ENCODE measurements around the gene C14orf180. TPM values are rescaled to one million over a fixed set of nuclear protein-coding genes. Genes with fewer than 3 reads are reported as not detected.

The C14orf180 gene
- total and polyA plus RNA-seq, 3 experiments from 2014 or later = not detected

DNA sequence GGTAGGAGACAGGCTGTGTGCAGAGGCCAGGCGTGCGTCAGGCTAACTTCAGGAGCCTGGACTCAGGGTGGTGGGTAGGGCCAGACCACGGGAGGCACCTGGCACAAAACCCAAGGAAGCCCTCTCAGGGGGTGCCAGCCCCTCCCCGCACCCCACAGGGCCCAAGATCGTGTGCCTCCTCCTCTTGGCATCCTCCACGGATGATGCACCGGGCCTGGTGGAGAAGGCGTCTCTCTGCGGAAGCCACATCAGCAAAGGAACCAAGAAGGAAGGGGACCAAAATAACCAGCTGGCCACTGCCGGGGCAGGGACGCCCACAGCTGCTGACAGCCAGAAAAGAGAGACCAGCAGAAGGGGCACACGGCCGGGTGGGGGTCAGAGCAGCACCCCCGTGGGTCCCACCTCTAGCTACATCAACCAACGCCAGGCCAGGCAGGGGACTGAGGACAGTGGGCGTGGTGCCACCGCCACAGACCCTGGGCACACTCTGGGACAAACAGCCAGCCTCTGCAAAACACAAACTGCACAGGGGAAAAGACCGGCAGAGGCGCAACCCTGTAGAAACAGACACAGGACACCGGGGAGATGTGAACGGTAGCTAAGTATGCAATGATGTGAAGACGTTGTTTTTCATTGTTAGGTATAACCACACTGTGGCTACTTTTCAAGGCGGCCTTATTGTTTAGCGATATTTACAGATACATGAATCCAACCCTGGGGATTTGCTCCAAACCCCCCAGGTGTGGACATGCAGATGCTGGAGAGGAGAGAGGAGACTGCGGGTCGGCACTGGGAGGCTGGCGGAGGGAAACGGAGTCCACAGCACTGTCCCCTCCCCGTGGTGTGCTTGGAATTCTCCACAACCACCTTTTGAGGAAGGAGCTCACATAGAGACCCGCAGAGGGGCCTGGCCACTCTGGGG, 26.1 kb upstream of the C14orf180 start:
- Mint-ChIP-seq H3K9me3 (no peaks in the 10 kb centered on the region), H3K27ac (peak overlapping the region in 1 of 8 donors; percentile 78), H3K4me1 (no peaks in the 10 kb centered on the region), H3K27me3 (peaks cover 4 to 23% of the 10 kb centered on the region in 2 donors), H3K36me3 (no peaks in the 10 kb centered on the region), H3K4me3 (no peak overlapping the region)
- ChIA-PET POLR2A (no interaction called here), CTCF (no interaction called here)
- H3K27me3 ChIP-seq (ENCODE audit: insufficient read depth, low read length, poor library complexity, severe bottlenecking) = no peaks in the 10 kb centered on the region
- no peak overlapping the region for H3K4me3 ChIP-seq (ENCODE audit: low read length)
- H3K9me3 ChIP-seq (ENCODE audit: low read length) = no peaks in the 10 kb centered on the region
- H3K4me1 ChIP-seq (ENCODE audit: insufficient read depth, low read length) = no peaks in the 10 kb centered on the region
- no peak overlapping the region for H3K27ac ChIP-seq (ENCODE audit: low read depth, low read length)
- H3K36me3 ChIP-seq (ENCODE audit: insufficient read depth, low read length) = no peaks in the 10 kb centered on the region
- DNase-seq = peak in 1 of 5 donors; percentile 23

- H3K36me3 ChIP-seq (ENCODE audit: insufficient read depth, low read length) = no peaks in the 10 kb centered on the region
- Mint-ChIP-seq H3K36me3 (no peaks in the 10 kb centered on the region), H3K4me1 (no peaks in the 10 kb centered on the region), H3K9me3 (no peaks in the 10 kb centered on the region), H3K4me3 (no peak overlapping the region), H3K27ac (no peak overlapping the region), H3K27me3 (peaks cover 4 to 23% of the 10 kb centered on the region in 2 donors)
- H3K27ac ChIP-seq (ENCODE audit: low read depth, low read length) = no peak overlapping the region
- no peaks in the 10 kb centered on the region for H3K9me3 ChIP-seq (ENCODE audit: low read length)
- CTCF ChIA-PET = no interaction called here
- no peaks in the 10 kb centered on the region for H3K4me1 ChIP-seq (ENCODE audit: insufficient read depth, low read length)
- H3K27me3 ChIP-seq (ENCODE audit: insufficient read depth, low read length, poor library complexity, severe bottlenecking) = no peaks in the 10 kb centered on the region
- peak in 1 of 5 donors; percentile 30 for DNase-seq
- H3K4me3 ChIP-seq (ENCODE audit: low read length) = no peak overlapping the region
- POLR2A ChIA-PET = no interaction called here
Measured at GRCh38 chr14:104554088-104554607, 25.4 kb upstream of the C14orf180 start.

GRCh38 chr14:104554608-104555429, 24.7 kb upstream of the C14orf180 start:
- Mint-ChIP-seq H3K4me1 (no peaks in the 10 kb centered on the region), H3K27ac (no peak overlapping the region), H3K4me3 (no peak overlapping the region), H3K9me3 (no peaks in the 10 kb centered on the region), H3K27me3 (peaks cover 4 to 21% of the 10 kb centered on the region in 2 donors), H3K36me3 (no peaks in the 10 kb centered on the region)
- DNase-seq = peak in 1 of 5 donors; percentile 30
- Histone ChIP-seq H3K4me1 (ENCODE audit: insufficient read depth, low read length) (no peaks in the 10 kb centered on the region), H3K4me3 (ENCODE audit: low read length) (no peak overlapping the region), H3K36me3 (ENCODE audit: insufficient read depth, low read length) (no peaks in the 10 kb centered on the region), H3K27me3 (ENCODE audit: insufficient read depth, low read length, poor library complexity, severe bottlenecking) (no peaks in the 10 kb centered on the region), H3K27ac (ENCODE audit: low read depth, low read length) (no peak overlapping the region), H3K9me3 (ENCODE audit: low read length) (no peaks in the 10 kb centered on the region)
- ChIA-PET CTCF (no interaction called here), POLR2A (no interaction called here)

GRCh38 chr14:104555430-104556255, 23.9 kb upstream of the C14orf180 start:
- Mint-ChIP-seq H3K36me3 (no peaks in the 10 kb centered on the region), H3K27ac (no peak overlapping the region), H3K4me1 (no peaks in the 10 kb centered on the region), H3K4me3 (no peak overlapping the region), H3K9me3 (no peaks in the 10 kb centered on the region), H3K27me3 (peaks cover 0 to 16% of the 10 kb centered on the region in 2 donors)
- no peak overlapping the region for H3K4me3 ChIP-seq (ENCODE audit: low read length)
- no peaks in the 10 kb centered on the region for H3K4me1 ChIP-seq (ENCODE audit: insufficient read depth, low read length)
- H3K27me3 ChIP-seq (ENCODE audit: insufficient read depth, low read length, poor library complexity, severe bottlenecking) = no peaks in the 10 kb centered on the region
- no peaks in the 10 kb centered on the region for H3K36me3 ChIP-seq (ENCODE audit: insufficient read depth, low read length)
- no peak overlapping the region for H3K27ac ChIP-seq (ENCODE audit: low read depth, low read length)
- no peaks in the 10 kb centered on the region for H3K9me3 ChIP-seq (ENCODE audit: low read length)
- CTCF ChIA-PET = no interaction called here
- peak in 1 of 5 donors; percentile 30 for DNase-seq
- POLR2A ChIA-PET = no interaction called here

DNA sequence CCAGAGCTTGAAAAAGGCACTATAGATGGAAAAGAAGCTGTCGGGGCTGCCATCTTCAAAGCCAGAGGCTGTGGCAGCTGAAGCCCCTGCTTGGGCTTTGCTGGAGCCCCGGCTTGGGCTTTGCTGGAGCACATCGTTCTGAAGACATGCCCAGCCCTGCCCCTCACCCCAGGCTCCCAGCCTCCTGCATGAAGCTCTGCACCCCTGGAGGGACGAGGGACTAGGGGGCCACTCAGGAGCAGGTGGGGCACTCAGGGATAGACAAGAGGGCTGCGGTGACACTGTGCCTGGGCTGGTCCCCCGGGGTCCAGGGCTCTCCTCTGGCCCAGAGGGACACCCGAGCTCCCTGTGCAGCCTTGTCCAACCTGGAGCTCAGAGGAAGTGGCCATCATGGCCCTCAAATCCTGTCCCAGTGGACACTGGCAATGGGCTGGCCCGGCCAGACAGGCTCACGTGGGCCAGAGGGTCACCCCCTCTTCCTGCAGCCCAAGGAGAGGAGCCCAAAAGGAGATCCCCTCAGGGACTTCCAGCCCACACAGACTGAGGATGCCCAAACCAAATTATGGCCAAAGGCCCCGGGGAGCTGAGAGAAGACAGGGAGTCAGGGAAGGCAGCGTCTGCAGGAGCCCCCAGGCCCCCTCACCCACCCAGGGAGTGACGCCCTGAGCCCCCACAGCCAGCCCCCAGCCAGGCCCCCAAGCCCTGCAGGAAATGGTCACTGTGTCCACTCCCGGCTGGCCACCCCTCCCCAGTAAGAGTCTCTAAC, 23.1 kb upstream of the C14orf180 start:
- Mint-ChIP-seq H3K9me3 (no peaks in the 10 kb centered on the region), H3K36me3 (no peaks in the 10 kb centered on the region), H3K4me1 (no peaks in the 10 kb centered on the region), H3K27ac (no peak overlapping the region), H3K4me3 (no peak overlapping the region), H3K27me3 (peaks cover under 1 to 13% of the 10 kb centered on the region in 2 donors)
- H3K27me3 ChIP-seq (ENCODE audit: insufficient read depth, low read length, poor library complexity, severe bottlenecking) = no peaks in the 10 kb centered on the region
- H3K27ac ChIP-seq (ENCODE audit: low read depth, low read length) = no peak overlapping the region
- ChIA-PET CTCF (no interaction called here), POLR2A (no interaction called here)
- no peaks in the 10 kb centered on the region for H3K36me3 ChIP-seq (ENCODE audit: insufficient read depth, low read length)
- H3K4me3 ChIP-seq (ENCODE audit: low read length) = no peak overlapping the region
- DNase-seq = peak in 1 of 5 donors; percentile 43
- H3K9me3 ChIP-seq (ENCODE audit: low read length) = no peaks in the 10 kb centered on the region
- no peaks in the 10 kb centered on the region for H3K4me1 ChIP-seq (ENCODE audit: insufficient read depth, low read length)

DNA sequence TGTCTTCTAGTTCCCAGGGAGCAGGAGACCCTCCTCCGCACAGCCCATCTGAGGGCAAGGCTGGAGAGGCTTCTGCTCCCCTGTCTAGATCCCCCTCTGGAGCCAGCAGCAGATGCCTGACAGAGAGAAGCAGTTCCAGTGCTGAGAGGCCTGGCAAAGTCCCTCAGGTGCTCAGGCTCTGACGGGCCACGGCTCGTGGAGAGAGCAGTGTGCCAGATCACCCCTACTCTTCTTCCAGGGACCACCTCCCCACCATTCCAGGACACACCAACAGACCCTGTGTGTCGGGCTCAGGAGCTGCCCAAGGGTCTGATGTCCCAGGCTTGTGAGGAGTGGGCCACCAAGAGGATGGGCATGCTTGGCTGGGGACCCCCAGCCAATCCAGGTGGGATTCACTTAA, 22.5 kb upstream of the C14orf180 start:
- Histone ChIP-seq H3K27ac (ENCODE audit: low read depth, low read length) (no peak overlapping the region), H3K36me3 (ENCODE audit: insufficient read depth, low read length) (no peaks in the 10 kb centered on the region), H3K27me3 (ENCODE audit: insufficient read depth, low read length, poor library complexity, severe bottlenecking) (no peaks in the 10 kb centered on the region), H3K4me1 (ENCODE audit: insufficient read depth, low read length) (no peaks in the 10 kb centered on the region), H3K9me3 (ENCODE audit: low read length) (no peaks in the 10 kb centered on the region), H3K4me3 (ENCODE audit: low read length) (no peak overlapping the region)
- no peaks in the 10 kb centered on the region for H3K4me1 Mint-ChIP-seq
- H3K27me3 Mint-ChIP-seq = peaks cover 4 to 19% of the 10 kb centered on the region in 2 donors
- ChIA-PET POLR2A (no interaction called here), CTCF (no interaction called here)
- no peak for DNase-seq
- no peaks in the 10 kb centered on the region for H3K36me3 Mint-ChIP-seq
- H3K9me3 Mint-ChIP-seq = no peaks in the 10 kb centered on the region
- H3K4me3 Mint-ChIP-seq = no peak overlapping the region
- no peak overlapping the region for H3K27ac Mint-ChIP-seq

DNA sequence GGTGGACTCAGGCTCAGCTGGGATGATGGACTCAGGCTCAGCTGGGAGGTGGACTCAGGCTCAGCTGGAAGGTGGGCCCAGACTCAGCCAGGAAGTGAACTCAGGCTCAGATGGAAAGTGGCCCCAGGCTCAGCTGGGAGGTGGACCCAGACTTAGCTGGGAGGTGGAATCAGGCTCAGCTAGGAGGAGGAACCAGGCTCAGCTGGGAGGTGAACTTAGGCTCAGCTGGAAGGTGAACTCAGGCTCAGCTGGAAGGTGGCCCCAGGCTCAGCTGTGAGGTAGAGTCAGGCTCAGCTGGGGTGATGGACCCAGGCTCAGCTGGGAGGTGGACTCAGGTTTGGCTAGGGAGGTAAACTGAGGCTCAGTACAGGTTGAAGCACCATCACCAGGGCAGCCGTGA, 21.8 kb upstream of the C14orf180 start:
- CTCF ChIA-PET = no interaction called here

More for the DNA sequence above, 21.8 kb upstream of the C14orf180 start:
- Mint-ChIP-seq H3K36me3 (no peaks in the 10 kb centered on the region), H3K27me3 (peaks cover 4 to 15% of the 10 kb centered on the region in 2 donors), H3K4me3 (no peak overlapping the region), H3K9me3 (no peaks in the 10 kb centered on the region), H3K27ac (no peak overlapping the region), H3K4me1 (no peaks in the 10 kb centered on the region)
- Histone ChIP-seq H3K4me1 (ENCODE audit: insufficient read depth, low read length) (no peaks in the 10 kb centered on the region), H3K27me3 (ENCODE audit: insufficient read depth, low read length, poor library complexity, severe bottlenecking) (no peaks in the 10 kb centered on the region), H3K27ac (ENCODE audit: low read depth, low read length) (no peak overlapping the region), H3K36me3 (ENCODE audit: insufficient read depth, low read length) (no peaks in the 10 kb centered on the region), H3K4me3 (ENCODE audit: low read length) (no peak overlapping the region), H3K9me3 (ENCODE audit: low read length) (no peaks in the 10 kb centered on the region)
- POLR2A ChIA-PET = no interaction called here
- peak in 1 of 5 donors; percentile 10 for DNase-seq

Data from CD8-positive, alpha-beta memory T cell (primary cell).